Lung (tissue), 12 donors: ENCODE data around the gene GALM. TPM values are rescaled to one million over a fixed set of nuclear protein-coding genes. Genes with fewer than 3 reads are reported as not detected.

ENCODE experiments used
- ATAC-seq: fragments of 200-7000 bp; cut with Tn5 transposase; one replicate; pipeline ENCODE4 v1.9.1; 2020; ENCODE audit warnings: moderate number of reproducible peaks; ENCODE audit not compliant: insufficient read depth, low FRiP score
- DNase-seq, 3 donors: peaks; one replicate each; pipeline ENCODE4 v3.0.0-alpha.2; 2013 to 2017
- H3K27ac ChIP-seq, 2 donors: one replicate each; pipeline ENCODE4 v1.5.1; 2013; ENCODE audit warnings: mild to moderate bottlenecking in 2 of 2, moderate library complexity in 2 of 2, control low read depth in 1 of 2, inconsistent platforms in 1 of 2, low read depth in 1 of 2, low read length in 1 of 2
- H3K27me3 ChIP-seq, 3 donors: one replicate each; pipeline ENCODE4 v1.5.1; 2013; ENCODE audit warnings: low read length in 2 of 3; ENCODE audit not compliant: control insufficient read depth in 3 of 3, insufficient read depth in 3 of 3
- H3K36me3 ChIP-seq, 4 donors: one replicate each; pipeline ENCODE4 v1.5.1; 2013; ENCODE audit warnings: low read length in 4 of 4, mild to moderate bottlenecking in 1 of 4, moderate library complexity in 1 of 4; ENCODE audit not compliant: control insufficient read depth in 4 of 4, insufficient read depth in 4 of 4
- H3K4me1 ChIP-seq, 5 donors: one replicate each; pipeline ENCODE4 v1.5.1; 2013; ENCODE audit warnings: low read length in 5 of 5, mild to moderate bottlenecking in 2 of 5, moderate library complexity in 1 of 5; ENCODE audit not compliant: control insufficient read depth in 5 of 5, insufficient read depth in 5 of 5
- H3K4me3 ChIP-seq: one replicate; pipeline ENCODE4 v1.5.1; 2013; ENCODE audit warnings: mild to moderate bottlenecking, control low read depth, moderate library complexity
- H3K9ac ChIP-seq, 2 donors: one replicate each; pipeline ENCODE4 v1.5.1; 2013; ENCODE audit warnings: low read length in 2 of 2, control low read depth in 1 of 2; ENCODE audit not compliant: insufficient read depth in 1 of 2
- H3K9me3 ChIP-seq, 4 donors: one replicate each; pipeline ENCODE4 v1.5.1; 2013; ENCODE audit warnings: low read length in 3 of 4, mild to moderate bottlenecking in 1 of 4, moderate library complexity in 1 of 4; ENCODE audit not compliant: control insufficient read depth in 4 of 4, insufficient read depth in 3 of 4
- WGBS, 2 donors: extraction: QIAGEN DNeasy Blood & Tissue Kit; methylation state at CpG; one replicate each; pipeline ENCODE4 v1.1.7; 2013; 5-methylcytosine and 5-hydroxymethylcytosine counted together
- polyA plus RNA-seq, 2 donors: library from polyadenylated mRNA; stranded (reverse); fragments of 200-250 nt; gene quantifications; one replicate each; pipeline ENCODE4 v1.2.1, GENCODE V29; 2013
- total RNA-seq, 2 donors: library from RNA; depleted of rRNA in 1 of 2; stranded (reverse); fragments of >200 nt in 1 of 2; gene quantifications; one replicate each; pipeline ENCODE4 v1.2.1, GENCODE V29; 2014 to 2021
- TF ChIP-seq, protein P1 (sequence below): IDR thresholded peaks from 2 replicates; pipeline ENCODE4 v1.5.1; 2012; ENCODE audit warnings: mild to moderate bottlenecking; ENCODE audit errors: control extremely low read depth, extremely low read depth
- donor health status: control.
- donor health status: control.
- donor health status: Bipolar disorder and iron deficiency.
- donor health status: healthy.
- donor health status: DM: yes; HTN: yes; CAD: no.

GALM gene
- total and polyA plus RNA-seq, 4 donors = 7.6 to 25.5 (median 14.1) TPM

- Histone ChIP-seq H3K27ac (peak overlapping the region in 1 of 2 donors; percentile 73), H3K9ac (no peak overlapping the region), H3K4me1 (no peaks in the 10 kb centered on the region), H3K27me3 (no peaks in the 10 kb centered on the region), H3K9me3 (no peaks in the 10 kb centered on the region), H3K36me3 (peaks cover 8 to 19% (median 13%) of the 10 kb centered on the region in 4 donors), H3K4me3 (no peak overlapping the region)
- TF ChIP-seq, protein P1, sequence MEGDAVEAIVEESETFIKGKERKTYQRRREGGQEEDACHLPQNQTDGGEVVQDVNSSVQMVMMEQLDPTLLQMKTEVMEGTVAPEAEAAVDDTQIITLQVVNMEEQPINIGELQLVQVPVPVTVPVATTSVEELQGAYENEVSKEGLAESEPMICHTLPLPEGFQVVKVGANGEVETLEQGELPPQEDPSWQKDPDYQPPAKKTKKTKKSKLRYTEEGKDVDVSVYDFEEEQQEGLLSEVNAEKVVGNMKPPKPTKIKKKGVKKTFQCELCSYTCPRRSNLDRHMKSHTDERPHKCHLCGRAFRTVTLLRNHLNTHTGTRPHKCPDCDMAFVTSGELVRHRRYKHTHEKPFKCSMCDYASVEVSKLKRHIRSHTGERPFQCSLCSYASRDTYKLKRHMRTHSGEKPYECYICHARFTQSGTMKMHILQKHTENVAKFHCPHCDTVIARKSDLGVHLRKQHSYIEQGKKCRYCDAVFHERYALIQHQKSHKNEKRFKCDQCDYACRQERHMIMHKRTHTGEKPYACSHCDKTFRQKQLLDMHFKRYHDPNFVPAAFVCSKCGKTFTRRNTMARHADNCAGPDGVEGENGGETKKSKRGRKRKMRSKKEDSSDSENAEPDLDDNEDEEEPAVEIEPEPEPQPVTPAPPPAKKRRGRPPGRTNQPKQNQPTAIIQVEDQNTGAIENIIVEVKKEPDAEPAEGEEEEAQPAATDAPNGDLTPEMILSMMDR = no peak
- DNase-seq (no peak), ATAC-seq (no peak)
- WGBS, 2 donors = 87 to 91% methylated on average over 3 of the region's 3 CpGs
Observed at GRCh38 chr2:38737925-38738324, 72.0 kb downstream of the GALM start.

DNA sequence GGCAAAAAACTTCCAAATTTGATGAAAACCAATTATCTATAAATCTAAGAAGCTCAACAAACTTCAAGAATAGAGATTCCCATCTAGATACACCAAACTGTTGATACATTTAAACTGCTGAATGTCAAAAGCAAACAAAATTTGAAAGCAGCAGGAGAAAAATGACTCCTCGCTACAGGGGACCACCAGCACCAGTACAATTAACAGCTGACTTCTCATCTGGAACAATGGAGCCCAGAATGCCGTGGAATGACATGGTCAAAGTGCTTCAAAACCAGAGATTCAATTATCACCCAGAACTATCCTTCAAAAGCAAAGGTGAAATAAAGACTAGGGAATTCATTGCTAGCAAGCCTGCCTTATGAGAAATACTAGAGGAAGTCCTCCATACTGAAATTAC is 73.6 kb downstream of the GALM start:
- no peak overlapping the region for H3K27ac ChIP-seq
- H3K9me3 ChIP-seq = no peaks in the 10 kb centered on the region
- no peak overlapping the region for H3K4me3 ChIP-seq
- DNase-seq = no peak
- TF ChIP-seq, protein P1 = no peak
- peaks cover 15 to 19% (median 17%) of the 10 kb centered on the region in 4 donors for H3K36me3 ChIP-seq
- no peak for ATAC-seq
- no peak overlapping the region for H3K9ac ChIP-seq
- H3K27me3 ChIP-seq = no peaks in the 10 kb centered on the region
- H3K4me1 ChIP-seq = peaks cover 0 to 3% (median 0%) of the 10 kb centered on the region in 5 donors
- 93 to 98% methylated on average over 2 of the region's 2 CpGs for WGBS, 2 donors

DNA sequence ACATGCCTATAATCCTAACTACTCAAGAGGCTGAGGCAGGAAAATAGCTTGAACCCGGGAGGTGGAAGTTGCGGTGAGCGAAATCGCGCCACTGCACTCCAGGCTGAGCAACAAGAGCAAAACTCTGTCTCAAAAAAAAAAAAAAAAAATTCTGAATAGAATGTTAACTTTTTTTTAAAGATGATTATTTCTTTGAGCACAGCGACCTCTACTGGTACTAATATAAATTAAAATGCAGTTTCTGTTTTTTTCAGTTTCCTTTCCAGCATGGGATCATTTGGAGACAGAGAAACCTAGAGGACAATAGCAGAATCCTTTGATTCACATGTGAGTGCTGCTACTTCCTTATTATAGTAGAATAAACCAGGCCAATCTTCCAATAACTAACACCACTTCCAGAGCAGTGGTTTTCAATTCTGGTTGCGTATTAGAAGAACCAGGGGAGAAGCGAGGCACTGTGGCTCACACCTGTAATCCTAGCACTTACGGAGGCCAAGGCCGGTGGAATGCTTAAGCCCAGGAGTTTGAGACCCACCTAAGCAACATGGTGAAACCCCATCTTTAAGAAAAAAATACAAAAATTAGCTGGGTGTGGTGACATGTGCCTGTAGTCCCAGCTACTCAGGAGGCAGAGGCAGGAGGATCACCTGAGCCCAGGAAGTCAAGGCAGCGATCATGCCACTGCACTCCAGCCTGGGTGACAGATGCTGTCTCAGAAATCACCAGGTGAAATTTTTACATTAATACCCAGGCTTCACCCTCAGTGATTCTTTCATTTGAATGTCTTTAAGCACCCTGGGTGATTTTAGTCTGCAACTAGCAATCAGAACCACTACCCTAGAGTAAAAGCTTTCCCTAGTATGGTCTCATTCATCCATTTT is 75.2 kb downstream of the GALM start:
- no peak overlapping the region for H3K9ac ChIP-seq
- H3K27ac ChIP-seq = peak overlapping the region in 1 of 2 donors; percentile 0
- DNase-seq (peak in 2 of 3 donors; percentile 74 to 83), ATAC-seq (peak; percentile 28)
- H3K4me1 ChIP-seq = peaks cover 0 to 13% (median 0%) of the 10 kb centered on the region in 5 donors
- TF ChIP-seq, protein P1 = peak; percentile 44
- no peaks in the 10 kb centered on the region for H3K9me3 ChIP-seq
- no peaks in the 10 kb centered on the region for H3K27me3 ChIP-seq
- peaks cover 21 to 30% (median 24%) of the 10 kb centered on the region in 4 donors for H3K36me3 ChIP-seq
- no peak overlapping the region for H3K4me3 ChIP-seq
- whole genome bisulfite sequencing, 2 donors = 50 to 55% methylated on average over 11 of the region's 11 CpGs
